AG09319 (cell line): ENCODE data around the gene TMEM63C.
A peak's percentile ranks its signal among the peaks of the same experiment; 100 is the strongest.

ENCODE experiments used
- DNase-seq: peaks from one replicate; pipeline ENCODE4 v3.0.0-alpha.2; 2010; ENCODE audit warnings: low read depth; ENCODE audit errors: extremely low read depth
- TF ChIP-seq, protein P1 (sequence below): IDR thresholded peaks from 2 replicates; pipeline ENCODE4 v1.5.1; 2011; ENCODE audit warnings: low read depth, mild to moderate bottlenecking, inconsistent platforms, low read length, moderate library complexity

Gene TMEM63C, protein sequence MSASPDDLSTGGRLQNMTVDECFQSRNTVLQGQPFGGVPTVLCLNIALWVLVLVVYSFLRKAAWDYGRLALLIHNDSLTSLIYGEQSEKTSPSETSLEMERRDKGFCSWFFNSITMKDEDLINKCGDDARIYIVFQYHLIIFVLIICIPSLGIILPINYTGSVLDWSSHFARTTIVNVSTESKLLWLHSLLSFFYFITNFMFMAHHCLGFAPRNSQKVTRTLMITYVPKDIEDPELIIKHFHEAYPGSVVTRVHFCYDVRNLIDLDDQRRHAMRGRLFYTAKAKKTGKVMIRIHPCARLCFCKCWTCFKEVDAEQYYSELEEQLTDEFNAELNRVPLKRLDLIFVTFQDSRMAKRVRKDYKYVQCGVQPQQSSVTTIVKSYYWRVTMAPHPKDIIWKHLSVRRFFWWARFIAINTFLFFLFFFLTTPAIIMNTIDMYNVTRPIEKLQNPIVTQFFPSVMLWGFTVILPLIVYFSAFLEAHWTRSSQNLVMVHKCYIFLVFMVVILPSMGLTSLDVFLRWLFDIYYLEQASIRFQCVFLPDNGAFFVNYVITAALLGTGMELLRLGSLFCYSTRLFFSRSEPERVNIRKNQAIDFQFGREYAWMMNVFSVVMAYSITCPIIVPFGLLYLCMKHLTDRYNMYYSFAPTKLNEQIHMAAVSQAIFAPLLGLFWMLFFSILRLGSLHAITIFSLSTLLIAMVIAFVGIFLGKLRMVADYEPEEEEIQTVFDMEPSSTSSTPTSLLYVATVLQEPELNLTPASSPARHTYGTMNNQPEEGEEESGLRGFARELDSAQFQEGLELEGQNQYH

GRCh38 chr14:77181603-77182437 lies at the start of gene TMEM63C:
TSS of gene TMEM63C (plus strand) at chr14:77181798. CDS start at chr14:77218814, 37,016 bp downstream.
- TF ChIP-seq, protein P1, sequence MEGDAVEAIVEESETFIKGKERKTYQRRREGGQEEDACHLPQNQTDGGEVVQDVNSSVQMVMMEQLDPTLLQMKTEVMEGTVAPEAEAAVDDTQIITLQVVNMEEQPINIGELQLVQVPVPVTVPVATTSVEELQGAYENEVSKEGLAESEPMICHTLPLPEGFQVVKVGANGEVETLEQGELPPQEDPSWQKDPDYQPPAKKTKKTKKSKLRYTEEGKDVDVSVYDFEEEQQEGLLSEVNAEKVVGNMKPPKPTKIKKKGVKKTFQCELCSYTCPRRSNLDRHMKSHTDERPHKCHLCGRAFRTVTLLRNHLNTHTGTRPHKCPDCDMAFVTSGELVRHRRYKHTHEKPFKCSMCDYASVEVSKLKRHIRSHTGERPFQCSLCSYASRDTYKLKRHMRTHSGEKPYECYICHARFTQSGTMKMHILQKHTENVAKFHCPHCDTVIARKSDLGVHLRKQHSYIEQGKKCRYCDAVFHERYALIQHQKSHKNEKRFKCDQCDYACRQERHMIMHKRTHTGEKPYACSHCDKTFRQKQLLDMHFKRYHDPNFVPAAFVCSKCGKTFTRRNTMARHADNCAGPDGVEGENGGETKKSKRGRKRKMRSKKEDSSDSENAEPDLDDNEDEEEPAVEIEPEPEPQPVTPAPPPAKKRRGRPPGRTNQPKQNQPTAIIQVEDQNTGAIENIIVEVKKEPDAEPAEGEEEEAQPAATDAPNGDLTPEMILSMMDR, result no peak
- no peak for DNase-seq

GRCh38 chr14:77131871-77132486 lies 49.6 kb upstream of the TMEM63C start:
- TF ChIP-seq, protein P1, result no peak
- no peak for DNase-seq

GRCh38 chr14:77133720-77134338 lies 47.8 kb upstream of the TMEM63C start:
- DNase-seq, result no peak
- TF ChIP-seq, protein P1, result no peak

DNA sequence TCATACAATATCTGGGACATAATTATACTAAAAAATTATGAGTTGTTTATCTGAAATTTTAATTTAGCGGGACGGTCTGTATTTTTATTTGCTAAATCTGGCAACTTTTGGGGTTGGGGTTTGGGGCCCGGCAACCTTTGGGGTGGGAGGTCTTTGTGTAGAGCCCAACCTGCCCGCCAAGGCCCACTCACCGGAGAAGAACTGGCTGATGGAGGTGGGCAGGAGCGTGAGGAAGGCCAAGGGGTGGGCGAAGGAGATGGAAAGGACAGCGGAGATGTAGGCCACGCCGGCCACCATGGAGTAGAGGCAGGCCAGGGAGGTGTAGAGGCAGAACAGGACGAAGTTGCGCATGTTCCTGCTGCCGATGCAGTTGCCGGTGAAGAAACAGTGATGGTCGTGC lies 42.6 kb upstream of the TMEM63C start:
- TF ChIP-seq, protein P1, result no peak
- no peak for DNase-seq

DNA sequence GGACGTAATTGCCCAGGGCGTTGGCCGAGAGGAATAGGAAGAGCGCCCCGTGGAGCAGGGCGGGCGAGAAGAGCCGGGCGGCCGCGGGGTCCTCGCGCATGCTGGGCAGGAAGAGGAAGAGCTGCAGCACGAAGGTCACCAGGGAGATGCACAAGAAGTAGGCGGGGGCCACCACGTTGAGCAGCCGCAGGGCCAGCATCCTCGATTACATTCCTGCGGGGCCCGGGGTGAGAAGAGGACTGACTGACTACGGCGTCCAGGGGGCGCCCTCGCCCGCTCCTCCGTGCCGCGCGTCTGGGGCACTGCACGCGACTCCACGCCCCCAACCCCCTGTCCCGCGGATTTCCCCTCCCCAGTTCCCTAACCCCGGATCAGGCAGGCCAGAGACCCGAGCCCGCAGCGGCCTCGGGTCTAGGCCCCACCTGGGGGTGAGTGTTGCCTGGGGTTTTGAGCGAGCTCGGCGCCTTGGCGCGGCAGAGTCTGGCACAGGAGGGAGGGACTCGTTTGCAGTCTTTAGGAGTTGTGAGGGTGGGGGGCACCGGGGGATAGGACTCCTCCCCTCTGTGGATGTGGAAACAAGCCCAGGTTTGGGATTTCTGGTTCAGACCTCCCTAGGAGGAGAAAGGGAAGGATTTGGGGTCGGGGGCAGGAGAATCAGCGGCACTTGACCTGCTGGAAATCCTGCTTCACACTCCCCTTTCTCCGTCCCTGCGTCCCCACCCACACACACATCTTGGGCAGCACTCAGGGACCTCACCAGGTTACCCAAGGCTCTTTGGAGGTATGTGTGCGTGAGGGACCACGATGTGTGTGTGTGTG lies 41.8 kb upstream of the TMEM63C start:
- DNase-seq, result no peak
- TF ChIP-seq, protein P1, result peak; percentile 35
